DND-41 (cell line): ENCODE results near the gene GNG12.

Source experiments
- ATAC-seq: fragments of 200-7000 bp; cut with Tn5 transposase; 3 replicates; pipeline ENCODE4 v1.9.1; 2021; ENCODE audit warnings: low read depth; ENCODE audit not compliant: insufficient read depth
- DNase-seq: peaks from one replicate; pipeline ENCODE4 v3.0.0-alpha.2; 2020
- H2AFZ ChIP-seq: 2 replicates; pipeline ENCODE4 v1.6.0; 2012; ENCODE audit warnings: low read depth, low read length
- H3K27ac ChIP-seq: 2 replicates; pipeline ENCODE4 v1.5.1; 2012; ENCODE audit warnings: low read length, inconsistent platforms
- H3K27me3 ChIP-seq: fragments of 200-600 bp; sonication (generic); 2 replicates; pipeline ENCODE4 v1.6.0; 2012; ENCODE audit warnings: low read length, mild to moderate bottlenecking, inconsistent platforms; ENCODE audit not compliant: insufficient read depth, poor library complexity
- H3K36me3 ChIP-seq: 2 replicates; pipeline ENCODE4 v1.5.1; 2012; ENCODE audit warnings: low read length, inconsistent platforms; ENCODE audit not compliant: insufficient read depth
- H3K4me1 ChIP-seq: 2 replicates; pipeline ENCODE4 v1.5.1; 2012; ENCODE audit warnings: mild to moderate bottlenecking, low read length; ENCODE audit not compliant: insufficient read depth
- H3K4me2 ChIP-seq: 2 replicates; pipeline ENCODE4 v1.6.0; 2012; ENCODE audit warnings: mild to moderate bottlenecking, moderate library complexity, low read length, inconsistent platforms; ENCODE audit not compliant: insufficient read depth
- H3K4me3 ChIP-seq, 2 experiments: fragments of 200-600 bp in 1 of 2; shearing (Covaris generic) in 1 of 2; 2 replicates each; pipeline ENCODE4 v1.5.1; 2012 to 2016; ENCODE audit warnings: inconsistent platforms in 2 of 2, low read length in 2 of 2, mild to moderate bottlenecking in 2 of 2, low read depth in 1 of 2, moderate library complexity in 1 of 2
- H3K79me2 ChIP-seq: 2 replicates; pipeline ENCODE4 v1.6.0; 2012; ENCODE audit warnings: low read length, inconsistent platforms; ENCODE audit not compliant: insufficient read depth
- H3K9ac ChIP-seq: 2 replicates; pipeline ENCODE4 v1.6.0; 2012; ENCODE audit warnings: low read depth, mild to moderate bottlenecking, inconsistent platforms, low read length, moderate library complexity
- H3K9me3 ChIP-seq: 2 replicates; pipeline ENCODE4 v1.5.1; 2012; ENCODE audit warnings: low read length, moderate library complexity, mild to moderate bottlenecking, inconsistent platforms; ENCODE audit not compliant: insufficient read depth, severe bottlenecking
- H4K20me1 ChIP-seq: 2 replicates; pipeline ENCODE4 v1.6.0; 2012; ENCODE audit warnings: low read length; ENCODE audit not compliant: insufficient read depth
- EZH2 ChIP-seq: IDR thresholded peaks from 3 replicates; pipeline ENCODE4 v1.6.1; 2012; ENCODE audit warnings: borderline replicate concordance, low read depth, mild to moderate bottlenecking, moderate library complexity, low read length, inconsistent platforms; ENCODE audit not compliant: severe bottlenecking
- TF ChIP-seq, protein P1 (sequence below): IDR thresholded peaks from 2 replicates; pipeline ENCODE4 v1.5.1; 2012; ENCODE audit warnings: borderline replicate concordance, low read length, moderate library complexity, mild to moderate bottlenecking; ENCODE audit not compliant: poor library complexity, severe bottlenecking; ENCODE audit errors: extremely low read depth

Gene GNG12

DNA sequence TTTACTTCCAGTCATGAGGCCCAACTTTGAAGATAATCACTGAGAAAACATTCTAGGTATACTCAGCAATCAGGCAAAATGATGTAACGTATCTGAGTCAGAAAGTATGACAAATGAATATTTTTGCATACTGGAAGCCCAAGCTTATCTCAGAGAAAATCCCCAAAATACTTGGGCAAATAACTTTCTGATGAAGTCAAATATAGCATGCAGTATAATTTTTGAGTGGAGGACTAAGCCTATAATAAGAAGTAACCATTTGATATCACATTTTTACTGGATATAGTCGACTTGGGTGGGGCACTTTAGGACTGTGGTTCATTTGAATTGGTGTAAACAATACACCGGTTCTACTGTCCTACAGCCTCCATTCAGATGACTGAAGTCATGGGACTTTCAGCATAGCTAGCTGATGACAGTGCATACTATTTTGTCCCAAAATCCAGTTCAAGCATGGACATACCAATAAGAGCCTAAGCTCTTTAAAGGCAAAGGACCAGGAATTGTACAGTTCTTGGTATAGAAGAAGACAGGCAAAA, 150.5 kb downstream of the GNG12 start:
- ATAC-seq (no peak), DNase-seq (no peak)
- no peak overlapping the region for H3K4me3 ChIP-seq
- no peak overlapping the region for H2AFZ ChIP-seq
- H4K20me1 ChIP-seq: peaks cover 20% of the 10 kb centered on the region
- H3K27me3 ChIP-seq: no peaks in the 10 kb centered on the region
- no peaks in the 10 kb centered on the region for H3K9me3 ChIP-seq
- no peak for TF ChIP-seq EZH2
- TF ChIP-seq, protein P1, sequence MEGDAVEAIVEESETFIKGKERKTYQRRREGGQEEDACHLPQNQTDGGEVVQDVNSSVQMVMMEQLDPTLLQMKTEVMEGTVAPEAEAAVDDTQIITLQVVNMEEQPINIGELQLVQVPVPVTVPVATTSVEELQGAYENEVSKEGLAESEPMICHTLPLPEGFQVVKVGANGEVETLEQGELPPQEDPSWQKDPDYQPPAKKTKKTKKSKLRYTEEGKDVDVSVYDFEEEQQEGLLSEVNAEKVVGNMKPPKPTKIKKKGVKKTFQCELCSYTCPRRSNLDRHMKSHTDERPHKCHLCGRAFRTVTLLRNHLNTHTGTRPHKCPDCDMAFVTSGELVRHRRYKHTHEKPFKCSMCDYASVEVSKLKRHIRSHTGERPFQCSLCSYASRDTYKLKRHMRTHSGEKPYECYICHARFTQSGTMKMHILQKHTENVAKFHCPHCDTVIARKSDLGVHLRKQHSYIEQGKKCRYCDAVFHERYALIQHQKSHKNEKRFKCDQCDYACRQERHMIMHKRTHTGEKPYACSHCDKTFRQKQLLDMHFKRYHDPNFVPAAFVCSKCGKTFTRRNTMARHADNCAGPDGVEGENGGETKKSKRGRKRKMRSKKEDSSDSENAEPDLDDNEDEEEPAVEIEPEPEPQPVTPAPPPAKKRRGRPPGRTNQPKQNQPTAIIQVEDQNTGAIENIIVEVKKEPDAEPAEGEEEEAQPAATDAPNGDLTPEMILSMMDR: no peak
- H3K9ac ChIP-seq: no peak overlapping the region
- H3K79me2 ChIP-seq: peaks cover 26% of the 10 kb centered on the region
- H3K27ac ChIP-seq: no peak overlapping the region
- no peak overlapping the region for H3K4me2 ChIP-seq
- H3K4me1 ChIP-seq: peaks cover 22% of the 10 kb centered on the region
- peaks cover 24% of the 10 kb centered on the region for H3K36me3 ChIP-seq

DNA sequence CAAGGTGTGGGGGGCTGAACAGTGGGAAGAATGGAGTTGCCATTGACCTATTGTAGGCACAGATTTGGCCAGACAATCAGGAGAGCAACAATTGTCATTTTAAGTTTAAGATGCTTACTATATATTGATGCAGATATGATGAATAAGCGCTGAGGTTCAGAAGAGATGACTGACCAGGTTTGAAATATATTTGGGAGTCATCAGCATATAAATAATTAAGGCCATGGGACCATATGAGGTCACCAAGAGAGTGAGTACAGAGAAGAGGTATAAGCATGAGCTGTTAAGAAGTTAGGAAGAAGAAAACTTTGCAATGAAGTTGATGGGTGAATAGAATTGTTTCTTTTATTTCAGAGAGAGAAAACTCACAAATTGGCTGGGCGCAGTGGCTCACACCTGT, 152.8 kb downstream of the GNG12 start:
- DNase-seq (no peak), ATAC-seq (no peak)
- Histone ChIP-seq H3K27ac (no peak overlapping the region), H3K9me3 (no peaks in the 10 kb centered on the region), H3K4me1 (peaks cover 18% of the 10 kb centered on the region), H3K4me2 (no peak overlapping the region), H3K36me3 (peaks cover 2% of the 10 kb centered on the region; the same call in 1 of the 2 replicates), H2AFZ (no peak overlapping the region), H3K9ac (no peak overlapping the region), H3K79me2 (peaks cover 3% of the 10 kb centered on the region), H3K27me3 (no peaks in the 10 kb centered on the region), H4K20me1 (0 out of 2 replicates have a peak, but pooled peaks cover 3% of the 10 kb centered on the region), H3K4me3 (no peak overlapping the region)
- TF ChIP-seq, protein P1: no peak
- no peak for TF ChIP-seq EZH2

DNA sequence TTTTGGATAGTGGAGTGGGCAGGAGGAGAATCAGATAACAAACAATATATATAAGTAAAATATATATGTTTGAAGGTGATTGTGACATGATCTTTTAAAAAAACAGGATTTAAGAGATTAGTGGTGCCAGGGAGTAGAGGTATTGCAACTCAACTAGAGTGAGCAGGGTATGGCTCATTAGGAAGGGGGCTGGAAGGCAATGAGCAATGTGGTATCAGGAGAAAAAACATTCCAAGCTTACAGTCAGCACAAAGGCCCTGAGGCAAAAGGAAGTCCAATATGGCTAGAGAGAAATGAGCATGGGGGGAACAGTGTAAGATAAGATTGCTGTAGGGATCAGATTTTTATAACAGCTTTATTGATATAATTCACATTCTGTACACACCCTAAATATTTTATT, 153.6 kb downstream of the GNG12 start:
- H4K20me1 ChIP-seq: no peaks in the 10 kb centered on the region
- no peak overlapping the region for H2AFZ ChIP-seq
- no peak overlapping the region for H3K4me2 ChIP-seq
- H3K9me3 ChIP-seq: no peaks in the 10 kb centered on the region
- H3K27me3 ChIP-seq: no peaks in the 10 kb centered on the region
- no peak overlapping the region for H3K27ac ChIP-seq
- peaks cover 26% of the 10 kb centered on the region for H3K4me1 ChIP-seq
- H3K4me3 ChIP-seq: no peak overlapping the region
- no peak overlapping the region for H3K9ac ChIP-seq
- ATAC-seq (no peak), DNase-seq (no peak)
- TF ChIP-seq, protein P1: no peak
- no peak for TF ChIP-seq EZH2
- H3K79me2 ChIP-seq: no peaks in the 10 kb centered on the region
- no peaks in the 10 kb centered on the region for H3K36me3 ChIP-seq

DNA sequence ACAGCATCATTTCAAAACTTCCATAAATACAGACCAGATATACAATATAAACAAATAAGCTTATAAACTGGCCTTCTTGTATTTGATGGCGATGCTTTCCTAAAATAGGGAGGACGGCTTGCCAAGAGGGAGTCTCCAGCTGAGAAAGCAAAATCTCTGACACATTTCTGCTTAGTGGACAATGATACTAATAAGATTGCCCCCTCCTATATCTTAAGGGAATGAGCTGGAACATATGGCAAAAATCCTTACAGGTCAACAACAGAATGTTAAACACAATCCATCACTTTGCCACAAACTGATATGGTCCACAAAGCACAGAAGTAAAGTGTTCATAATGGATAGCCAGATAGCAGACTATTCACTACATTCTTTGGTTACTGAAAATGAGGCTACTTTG, 155.3 kb downstream of the GNG12 start:
- H3K4me2 ChIP-seq: no peak overlapping the region
- no peaks in the 10 kb centered on the region for H3K9me3 ChIP-seq
- H3K27ac ChIP-seq: no peak overlapping the region
- H4K20me1 ChIP-seq: no peaks in the 10 kb centered on the region
- no peak for DNase-seq
- no peaks in the 10 kb centered on the region for H3K27me3 ChIP-seq
- no peaks in the 10 kb centered on the region for H3K79me2 ChIP-seq
- no peak for ATAC-seq
- H3K4me3 ChIP-seq: no peak overlapping the region
- TF ChIP-seq EZH2: no peak
- TF ChIP-seq, protein P1: no peak
- H3K9ac ChIP-seq: no peak overlapping the region
- peaks cover 31% of the 10 kb centered on the region for H3K4me1 ChIP-seq
- H3K36me3 ChIP-seq: no peaks in the 10 kb centered on the region
- no peak overlapping the region for H2AFZ ChIP-seq
